CD4-positive, alpha-beta T cell treated with Interleukin-15 for 1 hour (primary cell): ENCODE measurements around the gene FSTL4.

ENCODE experiments used
- DNase-seq: peaks from one replicate; pipeline ENCODE4 v3.0.0-alpha.2; 2020

Gene FSTL4

DNA sequence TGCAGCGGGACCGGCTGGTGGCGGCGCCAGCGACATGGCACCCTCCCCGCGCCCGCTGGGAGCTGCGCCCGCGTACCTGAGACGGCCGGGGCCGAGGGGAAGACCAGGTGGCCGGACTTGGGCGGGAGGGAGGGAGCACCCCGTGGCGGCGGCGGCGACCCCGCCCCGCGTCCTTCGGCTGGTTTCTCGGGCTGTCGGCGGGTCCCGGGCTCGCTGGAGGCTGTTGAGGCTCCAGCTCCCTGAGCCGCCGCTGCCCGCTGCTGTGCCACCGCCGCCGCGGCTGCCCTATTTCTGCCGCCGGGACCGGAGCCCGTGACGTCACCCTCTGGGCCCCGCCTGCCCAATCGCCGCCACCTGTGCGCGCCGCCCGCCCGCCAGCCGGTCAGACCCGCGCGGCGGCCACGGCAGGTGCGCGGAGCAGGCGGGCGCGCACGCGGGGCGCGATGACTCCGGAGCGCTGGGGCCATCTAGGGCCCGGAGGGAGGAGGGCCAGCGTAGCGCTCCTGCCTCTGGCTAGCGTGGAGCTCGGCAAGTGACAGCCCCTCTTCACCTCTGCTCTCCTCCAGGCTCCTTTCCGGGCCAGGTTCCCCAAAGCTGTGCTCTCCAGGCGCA lies at the start of gene FSTL4:
FSTL4 (minus strand) TSS at position 293 of the 612 bp plus-strand sequence.
- peak; percentile 28 for DNase-seq

GRCh38 chr5:133661389-133661788 lies 49.0 kb upstream of the FSTL4 start:
- DNase-seq: no peak

GRCh38 chr5:133658327-133658726 lies 46.0 kb upstream of the FSTL4 start:
- DNase-seq: no peak

DNA sequence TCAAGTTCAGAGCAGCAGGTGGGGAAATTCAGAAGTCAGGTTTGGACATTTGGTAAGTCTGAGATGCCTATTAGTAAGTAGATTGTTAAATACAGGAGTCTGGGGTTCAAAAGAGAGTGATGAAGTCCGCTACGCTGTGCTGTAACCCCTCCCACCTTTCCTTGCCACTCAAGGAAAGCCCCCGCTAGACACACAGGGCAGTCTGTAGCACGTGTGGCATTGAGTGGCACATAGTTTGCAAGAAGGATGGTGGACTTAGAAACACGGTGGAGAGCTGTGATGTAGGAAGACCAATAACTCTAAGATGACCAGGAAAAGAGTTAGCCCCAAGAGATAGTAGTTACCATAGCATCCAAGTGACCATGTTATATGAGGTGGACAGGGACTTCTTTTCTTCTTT lies 44.7 kb upstream of the FSTL4 start:
- DNase-seq: no peak

DNA sequence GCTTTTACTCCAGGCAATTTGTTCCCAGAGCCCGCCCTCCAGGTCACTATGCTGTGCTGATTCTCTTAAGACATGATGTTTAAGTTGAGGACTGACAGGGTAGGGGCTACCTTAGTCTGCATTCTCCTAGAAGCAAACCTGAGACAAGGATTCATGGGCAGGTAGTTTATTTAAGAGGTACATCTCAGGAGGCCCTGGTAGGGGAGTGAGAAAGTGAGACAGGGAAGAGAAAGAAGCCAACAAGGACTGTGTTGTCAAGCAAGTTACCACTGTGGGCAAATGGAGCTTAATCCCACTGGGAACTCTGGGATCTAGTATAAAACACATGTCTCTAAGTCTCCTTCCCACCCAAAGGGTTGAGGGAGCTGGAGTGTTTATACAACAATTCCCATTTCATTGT lies 43.6 kb upstream of the FSTL4 start:
- no peak for DNase-seq

GRCh38 chr5:133653760-133654049 lies 41.4 kb upstream of the FSTL4 start:
- DNase-seq: no peak

DNA sequence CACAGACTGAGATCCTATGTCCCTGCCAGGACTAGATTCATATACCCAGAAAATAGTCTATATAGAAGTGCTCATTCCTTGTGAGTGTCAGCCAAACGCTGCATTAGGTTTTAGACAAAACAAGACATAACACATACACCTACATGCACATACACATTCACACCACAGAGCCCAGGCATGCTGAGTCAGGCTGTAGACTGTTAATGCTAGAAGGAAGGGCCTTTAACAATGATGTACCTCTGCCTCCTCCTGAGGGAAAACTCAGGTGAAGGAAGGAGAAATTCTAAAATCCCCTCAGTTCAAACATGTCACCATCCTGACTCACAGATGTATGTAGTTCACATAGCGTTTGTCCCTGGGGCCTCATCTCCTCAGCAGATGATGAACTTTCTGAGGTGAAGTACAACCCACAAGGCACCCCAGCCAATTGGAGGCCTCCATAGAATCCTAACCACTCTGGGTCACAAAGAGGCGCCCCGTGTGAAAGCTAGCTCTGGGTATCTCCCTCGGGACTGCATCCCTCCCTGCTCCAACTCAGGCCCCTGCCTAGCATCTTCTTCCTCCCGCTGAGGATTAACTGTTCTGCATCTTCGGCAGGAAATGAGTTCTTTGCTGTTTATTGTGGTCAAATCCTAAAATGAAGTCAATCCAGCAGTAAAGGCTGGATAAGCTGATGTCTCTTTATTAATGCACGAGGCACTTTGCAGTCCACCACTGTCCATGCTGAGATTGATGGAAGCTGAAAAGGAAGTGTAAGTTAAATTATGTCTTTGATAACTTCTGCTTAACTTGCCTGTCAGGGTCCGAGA lies 40.8 kb upstream of the FSTL4 start:
- no peak for DNase-seq

DNA sequence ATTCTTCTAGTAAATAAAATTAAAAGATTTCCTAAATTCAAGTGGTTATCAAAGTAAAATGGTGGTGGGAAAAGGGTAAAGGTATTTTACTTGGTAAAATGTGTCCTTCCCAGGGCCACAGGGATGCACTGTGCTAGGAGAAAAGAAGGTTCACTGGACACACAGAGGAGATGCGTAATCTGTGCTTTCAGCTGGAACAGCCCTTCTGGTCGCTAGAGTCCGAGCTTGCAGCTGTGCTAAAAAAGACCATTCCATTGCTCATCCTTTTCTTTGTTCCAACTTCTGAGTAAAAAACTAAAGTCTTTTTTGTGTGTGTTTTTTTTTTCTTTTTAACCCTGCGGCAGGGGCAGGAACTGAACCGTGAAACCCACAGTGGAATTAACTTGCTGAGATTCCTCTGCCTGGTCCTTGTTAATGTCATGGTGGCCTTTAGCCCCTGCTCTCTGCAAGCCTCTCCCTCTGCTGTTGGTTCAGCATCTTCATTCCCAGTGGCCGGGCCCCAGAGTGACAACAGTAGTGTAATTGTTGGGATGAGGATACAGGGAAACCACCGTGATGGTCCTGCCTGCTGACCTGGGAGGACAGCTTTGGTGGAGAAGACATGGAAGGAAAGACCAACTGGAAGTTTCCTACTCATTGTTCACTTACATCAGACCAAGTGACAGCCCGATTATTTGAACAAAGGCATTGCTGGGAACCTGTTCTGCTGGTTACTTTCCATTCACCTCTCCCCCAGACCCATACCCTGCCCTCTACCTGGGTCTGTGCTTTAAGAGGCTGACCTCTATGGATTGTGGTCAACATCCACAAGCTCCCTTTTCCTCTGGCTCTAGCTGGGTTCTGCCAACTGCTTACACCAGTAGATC lies 31.9 kb upstream of the FSTL4 start:
- DNase-seq: no peak

- no peak for DNase-seq
Measured at GRCh38 chr5:133643365-133643764, 31.0 kb upstream of the FSTL4 start.

DNA sequence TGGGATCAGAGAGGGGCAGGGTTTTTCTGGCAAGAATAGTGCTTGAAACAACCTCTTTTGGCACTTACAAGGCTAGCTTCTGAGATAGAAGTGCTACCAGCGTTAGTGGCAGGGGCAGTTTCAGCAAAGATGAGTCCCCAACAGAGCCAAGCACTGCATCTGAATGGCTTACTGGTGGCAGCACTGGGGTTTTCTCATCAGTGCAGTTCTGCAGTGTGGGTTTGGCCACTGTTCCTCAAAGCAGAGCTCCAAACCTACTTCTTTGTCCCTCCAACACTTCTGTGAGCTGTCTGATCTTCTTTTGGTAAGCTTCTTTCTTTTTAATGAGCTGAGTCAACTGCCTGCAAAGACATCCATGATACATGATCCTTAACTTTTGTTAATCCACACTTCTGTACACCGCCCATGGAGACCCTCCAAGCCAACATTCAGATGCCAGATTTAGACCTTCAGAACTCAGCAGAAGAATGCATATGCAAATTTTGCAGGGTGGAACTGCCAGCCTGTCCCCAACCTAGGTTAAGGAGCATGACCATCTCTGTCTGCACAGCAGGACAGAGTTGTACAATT lies 29.9 kb upstream of the FSTL4 start:
- DNase-seq: no peak

- DNase-seq: no peak
Measured at GRCh38 chr5:133641683-133642082, 29.3 kb upstream of the FSTL4 start.

DNA sequence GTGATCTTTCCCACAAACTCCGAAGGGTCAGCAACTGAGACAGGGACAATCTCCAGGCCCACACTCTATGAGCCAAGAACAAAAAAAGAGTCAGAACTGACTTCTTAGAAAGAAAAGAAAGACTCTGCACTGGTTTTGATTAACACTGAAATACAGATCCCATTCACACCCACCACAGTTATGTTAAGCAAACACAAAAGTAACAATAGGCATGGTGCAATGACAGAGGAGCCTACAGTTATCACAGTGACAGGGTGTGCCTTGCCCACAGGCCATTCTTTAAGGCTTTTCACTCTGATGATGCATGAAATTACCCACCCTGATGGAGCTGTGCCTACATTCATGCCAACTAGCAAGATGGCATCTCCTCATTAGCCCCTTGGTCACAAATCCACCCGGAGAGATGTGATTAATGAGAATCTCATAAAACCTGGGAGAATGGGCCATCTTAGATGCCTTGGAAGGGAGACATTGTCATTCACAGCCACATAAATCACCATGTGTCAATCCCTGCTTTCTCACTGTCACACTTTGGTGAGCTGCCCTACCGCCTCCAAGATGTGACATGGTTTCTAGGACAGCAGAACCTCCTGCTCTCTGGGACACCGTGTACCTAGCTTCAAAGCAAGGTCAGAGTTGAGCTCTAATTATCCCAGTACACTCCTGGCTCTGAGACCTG lies 27.6 kb upstream of the FSTL4 start:
- no peak for DNase-seq

DNA sequence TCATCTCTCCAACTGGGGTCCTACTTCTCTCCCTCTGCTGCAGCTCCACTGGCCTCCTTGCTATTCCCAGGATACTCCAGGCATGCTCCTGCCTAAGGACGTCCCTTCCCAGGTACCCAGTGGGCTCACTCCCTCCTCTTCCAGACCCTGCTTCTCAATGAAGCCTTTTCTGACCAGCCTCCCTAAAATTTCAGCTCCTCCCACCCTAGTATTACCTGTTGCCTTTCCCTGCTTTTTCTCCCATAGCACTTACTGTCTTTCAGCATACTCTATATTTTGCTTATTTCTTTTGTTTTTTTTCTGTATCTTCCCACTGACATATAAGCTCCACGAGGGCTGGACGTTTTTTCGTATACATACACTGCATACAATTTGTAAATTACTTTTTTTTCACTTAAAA lies 26.1 kb upstream of the FSTL4 start:
- no peak for DNase-seq

GRCh38 chr5:133637206-133637605 lies 24.9 kb upstream of the FSTL4 start:
- no peak for DNase-seq

DNA sequence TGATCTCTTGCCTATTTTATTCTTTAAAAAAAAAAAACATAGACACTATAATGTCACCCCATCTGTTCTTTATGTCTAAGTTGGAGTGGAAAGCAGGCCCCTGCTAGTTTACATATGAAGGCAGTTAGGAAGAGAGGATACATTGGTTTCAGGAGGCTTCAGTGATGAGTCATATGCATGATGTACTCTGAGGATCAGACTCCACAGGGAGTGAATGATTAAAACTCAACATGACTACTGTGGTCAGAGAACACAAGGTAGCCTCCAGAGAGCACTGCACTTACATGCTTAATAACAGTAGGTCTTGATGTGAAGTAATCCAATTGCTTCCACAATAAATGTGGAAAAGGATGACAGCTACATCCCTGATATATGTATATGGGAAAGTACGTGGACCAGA lies 22.7 kb upstream of the FSTL4 start:
- no peak for DNase-seq

DNA sequence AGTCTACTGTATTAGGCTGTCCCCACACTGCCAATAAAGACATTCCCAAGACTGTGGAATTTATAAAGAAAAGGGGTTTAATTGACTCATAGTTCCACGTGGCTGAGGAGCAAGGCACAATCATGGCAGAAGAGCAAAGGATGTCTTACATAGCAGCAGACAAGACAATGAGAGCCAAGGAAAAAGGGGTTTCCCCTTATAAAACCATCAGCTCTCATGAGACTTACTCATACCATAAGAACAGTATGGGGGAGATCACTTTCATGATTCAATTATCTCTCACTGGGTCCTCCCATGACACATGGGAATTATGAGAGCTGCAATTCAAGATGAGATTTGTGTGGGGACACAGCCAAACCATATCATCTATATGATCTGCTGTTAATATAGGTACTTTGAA lies 14.8 kb upstream of the FSTL4 start:
- no peak for DNase-seq

GRCh38 chr5:133624316-133624715 lies 12.0 kb upstream of the FSTL4 start:
- DNase-seq: no peak

DNA sequence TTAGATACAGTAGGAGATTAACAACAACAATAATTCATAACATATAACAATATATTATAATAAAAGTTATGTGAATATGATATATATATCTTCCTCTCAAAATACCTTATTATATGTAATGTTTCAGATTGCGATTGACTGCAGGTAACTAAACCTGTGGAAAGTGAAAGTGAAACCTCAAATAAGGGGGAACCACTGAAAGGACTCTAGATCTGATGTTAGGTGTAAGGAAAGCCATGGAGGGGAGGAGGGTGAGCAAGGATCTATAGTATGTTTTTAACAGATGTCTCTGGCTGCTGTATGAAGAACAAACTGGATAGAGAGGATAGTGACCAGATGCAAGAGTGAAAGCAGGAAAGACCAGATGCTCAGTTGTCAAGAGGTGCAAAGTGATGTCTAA lies 5.8 kb upstream of the FSTL4 start:
- no peak for DNase-seq

DNA sequence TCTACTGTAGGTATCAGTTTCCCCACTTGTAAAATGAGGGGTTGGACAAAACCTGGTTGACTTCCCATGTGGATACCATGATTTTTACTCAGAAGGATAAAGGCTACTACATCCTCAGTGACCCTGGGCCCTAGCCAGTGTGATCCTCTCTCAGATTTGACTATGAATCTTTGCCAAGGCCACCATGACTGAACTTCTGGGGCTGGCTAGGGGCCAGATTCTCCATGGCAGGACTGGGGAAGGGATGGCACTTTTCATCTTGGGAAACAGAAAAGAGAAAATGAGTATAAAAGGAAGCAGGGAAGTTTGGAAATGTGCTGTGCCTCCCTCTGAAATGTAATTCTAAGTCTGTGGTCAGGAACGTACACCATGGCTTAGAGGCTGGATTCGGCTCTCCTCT lies 1.4 kb upstream of the FSTL4 start:
- no peak for DNase-seq

DNA sequence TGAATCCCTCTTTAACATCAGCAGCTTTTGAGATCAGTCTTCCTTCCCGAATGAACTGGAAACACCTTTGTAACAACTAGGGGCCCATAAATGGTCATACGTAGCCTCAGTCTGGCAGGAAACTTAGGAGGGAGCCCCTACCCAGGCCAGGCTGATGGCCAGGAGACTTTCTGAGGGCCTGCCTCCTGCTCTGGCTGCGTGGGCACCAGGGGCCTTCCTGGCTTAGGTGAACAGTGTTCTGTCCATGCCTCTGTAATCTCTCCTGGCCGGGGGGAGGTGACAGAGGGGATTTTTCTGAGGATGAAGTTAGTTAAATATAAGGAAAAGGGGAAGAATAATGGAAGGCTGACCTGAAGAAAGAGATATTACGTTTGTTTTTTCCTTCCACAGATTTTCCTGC lies 843 bp upstream of the FSTL4 start:
- DNase-seq: no peak

GRCh38 chr5:133611357-133612248 lies 738 bp downstream of the FSTL4 start:
- no peak for DNase-seq
